SW 1271 (cell line): ENCODE measurements around the gene AVPR2.

Experiments
- DNase-seq, 2 experiments: peaks; one replicate each; lab custom pipeline; 2025; lab: John Stamatoyannopoulos, UW

Gene AVPR2

GRCh38 chrX:153885968-153886903, 18.2 kb upstream of the AVPR2 start, which contains the start of gene L1CAM:
TSS of gene L1CAM (minus strand) at chrX:153886173. CDS start at chrX:153875836, 10,337 bp downstream.
- DNase-seq = no peak

- DNase-seq = no peak
Measured at GRCh38 chrX:153886915-153887314, 17.6 kb upstream of the AVPR2 start.

- no peak for DNase-seq
Measured at GRCh38 chrX:153887385-153887784, 17.1 kb upstream of the AVPR2 start.

- no peak for DNase-seq
Measured at GRCh38 chrX:153888344-153888743, 16.1 kb upstream of the AVPR2 start.

- no peak for DNase-seq
Measured at GRCh38 chrX:153889123-153889522, 15.3 kb upstream of the AVPR2 start.

- DNase-seq = no peak
Measured at GRCh38 chrX:153897899-153898298, 6.6 kb upstream of the AVPR2 start.

- DNase-seq = peak; percentile 51 to 60
Measured at GRCh38 chrX:153900831-153901752, 3.4 kb upstream of the AVPR2 start.

GRCh38 chrX:153901753-153902140, 2.7 kb upstream of the AVPR2 start:
- DNase-seq = no peak

- no peak for DNase-seq
Measured at GRCh38 chrX:153902385-153902784, 2.1 kb upstream of the AVPR2 start.

GRCh38 chrX:153903238-153903980, 1.1 kb upstream of the AVPR2 start:
- no peak for DNase-seq

- no peak for DNase-seq
Measured at GRCh38 chrX:153905481-153906095, 1.1 kb downstream of the AVPR2 start.

GRCh38 chrX:153906126-153906917, 1.8 kb downstream of the AVPR2 start:
- no peak for DNase-seq

GRCh38 chrX:153907456-153907855, 3.0 kb downstream of the AVPR2 start:
- DNase-seq = no peak

GRCh38 chrX:153908219-153908860, 3.9 kb downstream of the AVPR2 start:
- DNase-seq = no peak

GRCh38 chrX:153909024-153909979, 4.8 kb downstream of the AVPR2 start:
- peak; percentile 19 to 48 for DNase-seq

GRCh38 chrX:153909980-153910360, 5.5 kb downstream of the AVPR2 start:
- DNase-seq = no peak

- no peak for DNase-seq
Measured at GRCh38 chrX:153910446-153910845, 6.0 kb downstream of the AVPR2 start.

- DNase-seq = no peak
Measured at GRCh38 chrX:153911798-153912197, 7.3 kb downstream of the AVPR2 start.

- DNase-seq = no peak
Measured at GRCh38 chrX:153913211-153913610, 8.7 kb downstream of the AVPR2 start.
